Liver (tissue), 3 donors: Measurements from ENCODE around the gene DLG4.

Source experiments
- GABPA ChIP-seq, 2 donors: IDR thresholded peaks in 1 of 2; conservative IDR thresholded peaks in 1 of 2; 2 replicates each; pipeline ENCODE4 v1.6.1; 2016; ENCODE audit warnings: antibody characterized with exemption in 2 of 2, mild to moderate bottlenecking in 1 of 2, moderate library complexity in 1 of 2
- HNF4A ChIP-seq, 2 donors: conservative IDR thresholded peaks; 2 replicates each; pipeline ENCODE4 v1.6.1; 2016; ENCODE audit warnings: antibody characterized with exemption in 2 of 2, mild to moderate bottlenecking in 2 of 2
- JUND ChIP-seq, 2 donors: IDR thresholded peaks; 2 replicates each; pipeline ENCODE4 v1.6.1; 2016; ENCODE audit warnings: antibody characterized with exemption in 2 of 2
- MAX ChIP-seq: IDR thresholded peaks from 2 replicates; pipeline ENCODE4 v1.6.1; 2016; ENCODE audit warnings: antibody characterized with exemption
- RAD21 ChIP-seq, 2 donors: IDR thresholded peaks; 2 replicates each; pipeline ENCODE4 v1.6.1; 2016; ENCODE audit warnings: antibody characterized with exemption in 2 of 2, mild to moderate bottlenecking in 2 of 2
- RXRA ChIP-seq, 2 donors: IDR thresholded peaks; 2 replicates each; pipeline ENCODE4 v1.6.1; 2017 to 2018; ENCODE audit warnings: antibody characterized with exemption in 2 of 2, mild to moderate bottlenecking in 1 of 2
- SP1 ChIP-seq: IDR thresholded peaks from 2 replicates; pipeline ENCODE4 v1.6.1; 2018; ENCODE audit warnings: antibody characterized with exemption, mild to moderate bottlenecking
- TAF1 ChIP-seq: conservative IDR thresholded peaks from 2 replicates; pipeline ENCODE4 v1.6.1; 2016; ENCODE audit warnings: antibody characterized with exemption, mild to moderate bottlenecking
- YY1 ChIP-seq: IDR thresholded peaks from 2 replicates; pipeline ENCODE4 v1.6.1; 2016; ENCODE audit warnings: antibody characterized with exemption, mild to moderate bottlenecking
- TF ChIP-seq, protein P1 (sequence below): IDR thresholded peaks from 2 replicates; pipeline ENCODE4 v1.6.1; 2016; ENCODE audit warnings: antibody characterized with exemption
- TF ChIP-seq, protein P2 (sequence below): fragments of 150-350 bp; IDR thresholded peaks from 2 replicates; pipeline ENCODE4 v1.5.1; 2017; ENCODE audit warnings: improper control_type of control experiment, low read depth, low read length; ENCODE audit not compliant: missing input control
- TF ChIP-seq, protein P3 (sequence below): IDR thresholded peaks from 2 replicates; pipeline ENCODE4 v1.6.1; 2016; ENCODE audit warnings: antibody characterized with exemption
- donor health status: healthy.
- donor health status: healthy.

- TF ChIP-seq, protein P1, sequence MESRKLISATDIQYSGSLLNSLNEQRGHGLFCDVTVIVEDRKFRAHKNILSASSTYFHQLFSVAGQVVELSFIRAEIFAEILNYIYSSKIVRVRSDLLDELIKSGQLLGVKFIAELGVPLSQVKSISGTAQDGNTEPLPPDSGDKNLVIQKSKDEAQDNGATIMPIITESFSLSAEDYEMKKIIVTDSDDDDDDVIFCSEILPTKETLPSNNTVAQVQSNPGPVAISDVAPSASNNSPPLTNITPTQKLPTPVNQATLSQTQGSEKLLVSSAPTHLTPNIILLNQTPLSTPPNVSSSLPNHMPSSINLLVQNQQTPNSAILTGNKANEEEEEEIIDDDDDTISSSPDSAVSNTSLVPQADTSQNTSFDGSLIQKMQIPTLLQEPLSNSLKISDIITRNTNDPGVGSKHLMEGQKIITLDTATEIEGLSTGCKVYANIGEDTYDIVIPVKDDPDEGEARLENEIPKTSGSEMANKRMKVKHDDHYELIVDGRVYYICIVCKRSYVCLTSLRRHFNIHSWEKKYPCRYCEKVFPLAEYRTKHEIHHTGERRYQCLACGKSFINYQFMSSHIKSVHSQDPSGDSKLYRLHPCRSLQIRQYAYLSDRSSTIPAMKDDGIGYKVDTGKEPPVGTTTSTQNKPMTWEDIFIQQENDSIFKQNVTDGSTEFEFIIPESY, result no peak
- TF ChIP-seq, protein P2, sequence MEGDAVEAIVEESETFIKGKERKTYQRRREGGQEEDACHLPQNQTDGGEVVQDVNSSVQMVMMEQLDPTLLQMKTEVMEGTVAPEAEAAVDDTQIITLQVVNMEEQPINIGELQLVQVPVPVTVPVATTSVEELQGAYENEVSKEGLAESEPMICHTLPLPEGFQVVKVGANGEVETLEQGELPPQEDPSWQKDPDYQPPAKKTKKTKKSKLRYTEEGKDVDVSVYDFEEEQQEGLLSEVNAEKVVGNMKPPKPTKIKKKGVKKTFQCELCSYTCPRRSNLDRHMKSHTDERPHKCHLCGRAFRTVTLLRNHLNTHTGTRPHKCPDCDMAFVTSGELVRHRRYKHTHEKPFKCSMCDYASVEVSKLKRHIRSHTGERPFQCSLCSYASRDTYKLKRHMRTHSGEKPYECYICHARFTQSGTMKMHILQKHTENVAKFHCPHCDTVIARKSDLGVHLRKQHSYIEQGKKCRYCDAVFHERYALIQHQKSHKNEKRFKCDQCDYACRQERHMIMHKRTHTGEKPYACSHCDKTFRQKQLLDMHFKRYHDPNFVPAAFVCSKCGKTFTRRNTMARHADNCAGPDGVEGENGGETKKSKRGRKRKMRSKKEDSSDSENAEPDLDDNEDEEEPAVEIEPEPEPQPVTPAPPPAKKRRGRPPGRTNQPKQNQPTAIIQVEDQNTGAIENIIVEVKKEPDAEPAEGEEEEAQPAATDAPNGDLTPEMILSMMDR, result no peak
- TF ChIP-seq GABPA (IDR thresholded peaks at IDR 0.05 in 1 of 2, conservative IDR thresholded peaks at IDR 0.05 in 1 of 2) (no peak), TAF1 (no peak), SP1 (no peak), MAX (no peak), YY1 (no peak), HNF4A (conservative IDR thresholded peaks at IDR 0.05) (no peak), JUND (IDR thresholded peaks at IDR 0.05) (no peak), RAD21 (IDR thresholded peaks at IDR 0.05) (no peak), RXRA (IDR thresholded peaks at IDR 0.05) (peak in 1 of 2 donors; percentile 23)
- TF ChIP-seq, protein P3, sequence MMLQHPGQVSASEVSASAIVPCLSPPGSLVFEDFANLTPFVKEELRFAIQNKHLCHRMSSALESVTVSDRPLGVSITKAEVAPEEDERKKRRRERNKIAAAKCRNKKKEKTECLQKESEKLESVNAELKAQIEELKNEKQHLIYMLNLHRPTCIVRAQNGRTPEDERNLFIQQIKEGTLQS, result no peak
These were observed 5.0 kb upstream of the DLG4 start for GRCh38 chr17:7224661-7225111.
